ENCODE data around the gene LRFN2.

DNA sequence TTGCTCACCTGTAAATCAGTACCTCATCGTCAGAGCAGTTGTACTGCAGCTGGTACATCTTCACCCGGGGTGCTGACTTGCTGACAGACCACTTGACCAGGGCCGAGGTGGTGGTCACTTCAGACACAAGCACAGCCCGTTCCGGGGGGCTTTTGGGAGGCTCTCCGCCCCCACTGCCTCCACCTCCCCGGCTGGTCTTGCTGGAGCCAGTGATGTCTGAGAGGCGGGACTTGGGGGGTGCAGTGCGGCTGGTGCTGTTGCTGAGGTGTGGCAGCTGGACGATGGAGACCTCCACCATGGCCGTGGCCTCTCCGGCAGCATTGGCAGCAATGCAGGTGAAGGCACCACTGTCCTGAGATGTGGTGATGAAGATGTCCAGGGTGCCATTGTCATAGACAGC lies 155.5 kb downstream of the LRFN2 start:
- TF ChIP-seq, protein P1, sequence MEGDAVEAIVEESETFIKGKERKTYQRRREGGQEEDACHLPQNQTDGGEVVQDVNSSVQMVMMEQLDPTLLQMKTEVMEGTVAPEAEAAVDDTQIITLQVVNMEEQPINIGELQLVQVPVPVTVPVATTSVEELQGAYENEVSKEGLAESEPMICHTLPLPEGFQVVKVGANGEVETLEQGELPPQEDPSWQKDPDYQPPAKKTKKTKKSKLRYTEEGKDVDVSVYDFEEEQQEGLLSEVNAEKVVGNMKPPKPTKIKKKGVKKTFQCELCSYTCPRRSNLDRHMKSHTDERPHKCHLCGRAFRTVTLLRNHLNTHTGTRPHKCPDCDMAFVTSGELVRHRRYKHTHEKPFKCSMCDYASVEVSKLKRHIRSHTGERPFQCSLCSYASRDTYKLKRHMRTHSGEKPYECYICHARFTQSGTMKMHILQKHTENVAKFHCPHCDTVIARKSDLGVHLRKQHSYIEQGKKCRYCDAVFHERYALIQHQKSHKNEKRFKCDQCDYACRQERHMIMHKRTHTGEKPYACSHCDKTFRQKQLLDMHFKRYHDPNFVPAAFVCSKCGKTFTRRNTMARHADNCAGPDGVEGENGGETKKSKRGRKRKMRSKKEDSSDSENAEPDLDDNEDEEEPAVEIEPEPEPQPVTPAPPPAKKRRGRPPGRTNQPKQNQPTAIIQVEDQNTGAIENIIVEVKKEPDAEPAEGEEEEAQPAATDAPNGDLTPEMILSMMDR (IDR thresholded peaks at IDR 0.05) = no peak
- no peak for TF ChIP-seq EP300 (IDR thresholded peaks at IDR 0.05)
